SK-N-SH treated with all-trans-retinoic acid at 6 μM for 48 hours (cell line): ENCODE measurements around the gene MORF4L1.

Experiments
- ATAC-seq: fragments of 200-7000 bp; cut with Tn5 transposase; 3 replicates; pipeline ENCODE4 v1.9.1; 2020; ENCODE audit warnings: mild to moderate bottlenecking, moderate library complexity
- ARNTL ChIP-seq: fragments of 450-650 bp; formaldehyde crosslinking; IDR thresholded peaks from 2 replicates; pipeline ENCODE4 v1.5.0; 2020; ENCODE audit warnings: low read depth, mild to moderate bottlenecking, moderate library complexity, borderline replicate concordance
- BACH2 ChIP-seq: fragments of 250-450 bp; sonication (Bioruptor Pico); IDR thresholded peaks from 2 replicates; pipeline ENCODE4 v1.9.0; 2021; ENCODE audit warnings: mild to moderate bottlenecking, borderline replicate concordance
- CSDC2 ChIP-seq: fragments of 250-450 bp; sonication (Bioruptor Pico); IDR thresholded peaks from 2 replicates; pipeline ENCODE4 v1.5.0; 2020; ENCODE audit warnings: mild to moderate bottlenecking, moderate library complexity
- ESRRG ChIP-seq: fragments of 250-450 bp; sonication (Bioruptor Pico); IDR thresholded peaks from 2 replicates; pipeline ENCODE4 v1.6.1; 2021; ENCODE audit warnings: mild to moderate bottlenecking
- GLIS3 ChIP-seq: fragments of 250-450 bp; sonication (Bioruptor Pico); IDR thresholded peaks from 2 replicates; pipeline ENCODE4 v1.5.0; 2020; ENCODE audit warnings: mild to moderate bottlenecking, moderate library complexity
- ISL1 ChIP-seq: fragments of 250-450 bp; sonication (Bioruptor Pico); IDR thresholded peaks from 2 replicates; pipeline ENCODE4 v2.1.2; 2022; ENCODE audit warnings: mild to moderate bottlenecking, moderate library complexity
- OSR1 ChIP-seq: fragments of 250-450 bp; sonication (Bioruptor Pico); IDR thresholded peaks from 2 replicates; pipeline ENCODE4 v1.8.0; 2022; ENCODE audit warnings: moderate library complexity, mild to moderate bottlenecking, inconsistent platforms
- PPARA ChIP-seq: fragments of 250-450 bp; sonication (Bioruptor Pico); IDR thresholded peaks from 2 replicates; pipeline ENCODE4 v1.5.0; 2020; ENCODE audit warnings: mild to moderate bottlenecking, borderline replicate concordance
- RARB ChIP-seq: fragments of 250-450 bp; sonication (Bioruptor Pico); IDR thresholded peaks from 2 replicates; pipeline ENCODE4 v1.8.0; 2021; ENCODE audit warnings: mild to moderate bottlenecking, moderate library complexity
- SNAI2 ChIP-seq: fragments of 250-450 bp; sonication (Bioruptor Pico); IDR thresholded peaks from 2 replicates; pipeline ENCODE4 v1.5.0; 2020; ENCODE audit warnings: mild to moderate bottlenecking, moderate library complexity
- TCF4 ChIP-seq: fragments of 250-450 bp; sonication (Bioruptor Pico); IDR thresholded peaks from 2 replicates; pipeline ENCODE4 v1.8.0; 2021; ENCODE audit warnings: mild to moderate bottlenecking, moderate library complexity, borderline replicate concordance
- TOX ChIP-seq: fragments of 250-450 bp; sonication (Bioruptor Pico); IDR thresholded peaks from 2 replicates; pipeline ENCODE4 v1.8.0; 2021; ENCODE audit warnings: mild to moderate bottlenecking, moderate library complexity, borderline replicate concordance
- ZC3H10 ChIP-seq: fragments of 250-450 bp; sonication (Bioruptor Pico); IDR thresholded peaks from 2 replicates; pipeline ENCODE4 v1.5.1; 2021; ENCODE audit warnings: mild to moderate bottlenecking, moderate library complexity
- ZFP3 ChIP-seq: fragments of 250-450 bp; sonication (Bioruptor Pico); IDR thresholded peaks from 2 replicates; pipeline ENCODE4 v1.5.0; 2020; ENCODE audit warnings: mild to moderate bottlenecking, moderate library complexity
- ZFP30 ChIP-seq: fragments of 450-650 bp; formaldehyde crosslinking; IDR thresholded peaks from 2 replicates; pipeline ENCODE4 v1.5.0; 2022; ENCODE audit warnings: mild to moderate bottlenecking, moderate library complexity
- ZNF565 ChIP-seq: fragments of 450-650 bp; formaldehyde crosslinking; conservative IDR thresholded peaks from 2 replicates; pipeline ENCODE4 v1.5.0; 2020; ENCODE audit warnings: low read depth, mild to moderate bottlenecking, moderate library complexity
- ZNF70 ChIP-seq: fragments of 450-650 bp; formaldehyde crosslinking; IDR thresholded peaks from 2 replicates; pipeline ENCODE4 v1.5.0; 2020; ENCODE audit warnings: mild to moderate bottlenecking, moderate library complexity
- ZNF8 ChIP-seq: fragments of 450-650 bp; formaldehyde crosslinking; IDR thresholded peaks from 2 replicates; pipeline ENCODE4 v1.5.0; 2020; ENCODE audit warnings: mild to moderate bottlenecking, moderate library complexity
- TF ChIP-seq, protein P1 (sequence below): fragments of 250-450 bp; sonication (Bioruptor Pico); IDR thresholded peaks from 2 replicates; pipeline ENCODE4 v1.5.1; 2021; ENCODE audit warnings: mild to moderate bottlenecking, moderate library complexity
- TF ChIP-seq, protein P2 (sequence below): fragments of 250-450 bp; sonication (Bioruptor Pico); IDR thresholded peaks from 2 replicates; pipeline ENCODE4 v1.8.0; 2020; ENCODE audit warnings: mild to moderate bottlenecking, moderate library complexity, borderline replicate concordance
- TF ChIP-seq, protein P3 (sequence below): fragments of 250-450 bp; sonication (Bioruptor Pico); IDR thresholded peaks from 2 replicates; pipeline ENCODE4 v1.5.1; 2020; ENCODE audit warnings: low read depth, mild to moderate bottlenecking, moderate library complexity
- TF ChIP-seq, protein P4 (sequence below): fragments of 250-450 bp; sonication (Bioruptor Pico); IDR thresholded peaks from 2 replicates; pipeline ENCODE4 v1.8.0; 2021; ENCODE audit warnings: low read depth, mild to moderate bottlenecking, moderate library complexity, borderline replicate concordance
- TF ChIP-seq, protein P5 (sequence below): fragments of 250-450 bp; sonication (Bioruptor Pico); IDR thresholded peaks from 2 replicates; pipeline ENCODE4 v1.5.0; 2020; ENCODE audit warnings: mild to moderate bottlenecking, moderate library complexity

The MORF4L1 gene

DNA sequence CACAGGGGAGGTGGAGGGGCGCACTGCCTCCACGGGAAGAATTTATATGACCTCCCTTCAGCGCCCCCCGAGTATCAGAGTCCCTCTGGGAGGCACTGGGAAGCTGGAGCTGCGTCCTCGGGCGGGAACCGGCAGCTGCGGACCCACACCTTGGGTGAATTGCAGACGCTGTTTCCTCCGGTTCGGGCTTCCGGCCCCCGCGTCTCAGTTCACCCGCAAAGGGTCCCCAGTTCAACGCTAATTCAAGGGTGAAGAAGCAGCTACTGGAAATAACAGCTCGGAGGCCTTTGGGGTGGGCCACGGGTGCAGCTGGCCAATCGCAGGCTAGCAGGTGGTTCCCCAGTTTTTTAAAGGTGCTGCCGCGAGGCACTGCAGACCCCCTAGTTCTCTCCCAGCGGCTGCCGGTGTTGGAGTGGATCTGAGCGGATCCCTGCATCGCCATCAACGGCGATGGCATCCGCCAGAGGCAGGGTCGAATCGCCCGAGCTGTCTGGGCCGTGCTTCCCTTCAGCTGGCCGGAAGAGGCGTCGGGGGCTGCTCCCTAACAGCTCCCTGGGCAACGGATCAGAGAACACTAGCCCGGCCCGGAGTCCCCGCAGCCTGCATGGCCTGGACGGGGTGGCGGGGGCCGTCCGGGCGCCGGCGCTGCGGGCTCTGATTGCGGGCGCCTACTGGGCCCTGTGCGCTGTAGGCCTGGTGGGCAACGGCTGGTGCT is 42.0 kb upstream of the MORF4L1 start:
- ATAC-seq = no peak

DNA sequence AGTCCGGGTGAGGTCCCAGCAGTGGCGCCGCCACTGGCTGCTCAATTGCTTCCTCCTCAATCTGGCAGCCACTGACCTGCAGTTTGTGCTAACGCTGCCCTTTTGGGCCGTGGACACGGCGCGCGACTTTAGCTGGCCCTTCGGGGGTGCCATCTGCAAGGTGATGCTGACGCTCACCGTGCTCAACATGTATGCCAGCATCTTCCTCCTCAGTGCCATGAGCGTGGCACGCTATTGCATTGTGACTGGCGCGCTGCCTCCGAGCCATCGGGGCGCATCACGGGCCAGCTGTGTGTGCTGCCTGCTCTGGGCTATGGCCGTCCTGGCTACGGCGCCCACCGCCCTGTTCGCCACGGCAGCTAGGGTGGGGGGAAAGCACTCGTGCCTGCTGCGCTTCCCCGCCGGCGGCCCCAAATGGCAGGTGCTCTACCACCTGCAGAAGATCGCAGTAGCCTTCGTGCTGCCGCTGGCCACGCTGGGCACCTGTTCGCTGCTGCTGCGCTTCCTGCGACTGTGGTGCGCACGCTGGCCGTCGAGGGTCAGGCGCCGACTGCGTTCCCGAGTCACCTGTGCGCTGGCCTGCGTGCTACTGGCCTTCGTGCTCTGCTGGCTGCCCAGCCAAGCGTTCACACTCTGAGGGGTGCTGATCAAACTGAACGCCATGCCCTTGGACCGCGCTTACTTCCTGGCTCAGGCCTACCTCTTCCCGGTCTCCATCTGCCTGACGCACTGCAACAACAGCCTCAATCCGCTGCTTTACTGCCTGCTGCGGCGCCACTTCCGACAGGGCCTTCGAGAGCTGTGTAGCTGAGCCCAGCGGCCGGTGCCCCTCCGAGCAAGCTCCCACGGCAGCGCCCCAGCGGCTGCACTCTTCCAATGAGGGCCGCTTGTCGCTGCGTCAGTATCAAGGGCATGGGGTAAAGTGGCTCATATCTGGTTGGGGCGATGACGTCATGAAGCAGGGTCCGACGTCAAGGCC is 41.2 kb upstream of the MORF4L1 start:
- no peak for TF ChIP-seq CSDC2 (CRISPR knock-in tag)
- TF ChIP-seq, protein P1, sequence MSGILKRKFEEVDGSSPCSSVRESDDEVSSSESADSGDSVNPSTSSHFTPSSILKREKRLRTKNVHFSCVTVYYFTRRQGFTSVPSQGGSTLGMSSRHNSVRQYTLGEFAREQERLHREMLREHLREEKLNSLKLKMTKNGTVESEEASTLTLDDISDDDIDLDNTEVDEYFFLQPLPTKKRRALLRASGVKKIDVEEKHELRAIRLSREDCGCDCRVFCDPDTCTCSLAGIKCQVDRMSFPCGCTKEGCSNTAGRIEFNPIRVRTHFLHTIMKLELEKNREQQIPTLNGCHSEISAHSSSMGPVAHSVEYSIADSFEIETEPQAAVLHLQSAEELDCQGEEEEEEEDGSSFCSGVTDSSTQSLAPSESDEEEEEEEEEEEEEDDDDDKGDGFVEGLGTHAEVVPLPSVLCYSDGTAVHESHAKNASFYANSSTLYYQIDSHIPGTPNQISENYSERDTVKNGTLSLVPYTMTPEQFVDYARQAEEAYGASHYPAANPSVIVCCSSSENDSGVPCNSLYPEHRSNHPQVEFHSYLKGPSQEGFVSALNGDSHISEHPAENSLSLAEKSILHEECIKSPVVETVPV (CRISPR knock-in tag) = no peak
- TF ChIP-seq, protein P2, sequence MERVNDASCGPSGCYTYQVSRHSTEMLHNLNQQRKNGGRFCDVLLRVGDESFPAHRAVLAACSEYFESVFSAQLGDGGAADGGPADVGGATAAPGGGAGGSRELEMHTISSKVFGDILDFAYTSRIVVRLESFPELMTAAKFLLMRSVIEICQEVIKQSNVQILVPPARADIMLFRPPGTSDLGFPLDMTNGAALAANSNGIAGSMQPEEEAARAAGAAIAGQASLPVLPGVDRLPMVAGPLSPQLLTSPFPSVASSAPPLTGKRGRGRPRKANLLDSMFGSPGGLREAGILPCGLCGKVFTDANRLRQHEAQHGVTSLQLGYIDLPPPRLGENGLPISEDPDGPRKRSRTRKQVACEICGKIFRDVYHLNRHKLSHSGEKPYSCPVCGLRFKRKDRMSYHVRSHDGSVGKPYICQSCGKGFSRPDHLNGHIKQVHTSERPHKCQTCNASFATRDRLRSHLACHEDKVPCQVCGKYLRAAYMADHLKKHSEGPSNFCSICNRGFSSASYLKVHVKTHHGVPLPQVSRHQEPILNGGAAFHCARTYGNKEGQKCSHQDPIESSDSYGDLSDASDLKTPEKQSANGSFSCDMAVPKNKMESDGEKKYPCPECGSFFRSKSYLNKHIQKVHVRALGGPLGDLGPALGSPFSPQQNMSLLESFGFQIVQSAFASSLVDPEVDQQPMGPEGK (CRISPR knock-in tag) = no peak
- no peak for TF ChIP-seq ESRRG
- TF ChIP-seq ARNTL (CRISPR knock-in tag) = no peak
- TF ChIP-seq, protein P3, sequence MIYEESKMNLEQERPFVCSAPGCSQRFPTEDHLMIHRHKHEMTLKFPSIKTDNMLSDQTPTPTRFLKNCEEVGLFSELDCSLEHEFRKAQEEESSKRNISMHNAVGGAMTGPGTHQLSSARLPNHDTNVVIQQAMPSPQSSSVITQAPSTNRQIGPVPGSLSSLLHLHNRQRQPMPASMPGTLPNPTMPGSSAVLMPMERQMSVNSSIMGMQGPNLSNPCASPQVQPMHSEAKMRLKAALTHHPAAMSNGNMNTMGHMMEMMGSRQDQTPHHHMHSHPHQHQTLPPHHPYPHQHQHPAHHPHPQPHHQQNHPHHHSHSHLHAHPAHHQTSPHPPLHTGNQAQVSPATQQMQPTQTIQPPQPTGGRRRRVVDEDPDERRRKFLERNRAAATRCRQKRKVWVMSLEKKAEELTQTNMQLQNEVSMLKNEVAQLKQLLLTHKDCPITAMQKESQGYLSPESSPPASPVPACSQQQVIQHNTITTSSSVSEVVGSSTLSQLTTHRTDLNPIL (CRISPR knock-in tag) = no peak
- no peak for TF ChIP-seq ZFP30
- no peak for TF ChIP-seq SNAI2 (CRISPR knock-in tag)
- no peak for TF ChIP-seq TOX (CRISPR knock-in tag)
- TF ChIP-seq OSR1 (CRISPR knock-in tag) = no peak
- TF ChIP-seq ZFP3 (CRISPR knock-in tag) = no peak
- TF ChIP-seq GLIS3 = no peak
- no peak for TF ChIP-seq PPARA (CRISPR knock-in tag)
- TF ChIP-seq, protein P4, sequence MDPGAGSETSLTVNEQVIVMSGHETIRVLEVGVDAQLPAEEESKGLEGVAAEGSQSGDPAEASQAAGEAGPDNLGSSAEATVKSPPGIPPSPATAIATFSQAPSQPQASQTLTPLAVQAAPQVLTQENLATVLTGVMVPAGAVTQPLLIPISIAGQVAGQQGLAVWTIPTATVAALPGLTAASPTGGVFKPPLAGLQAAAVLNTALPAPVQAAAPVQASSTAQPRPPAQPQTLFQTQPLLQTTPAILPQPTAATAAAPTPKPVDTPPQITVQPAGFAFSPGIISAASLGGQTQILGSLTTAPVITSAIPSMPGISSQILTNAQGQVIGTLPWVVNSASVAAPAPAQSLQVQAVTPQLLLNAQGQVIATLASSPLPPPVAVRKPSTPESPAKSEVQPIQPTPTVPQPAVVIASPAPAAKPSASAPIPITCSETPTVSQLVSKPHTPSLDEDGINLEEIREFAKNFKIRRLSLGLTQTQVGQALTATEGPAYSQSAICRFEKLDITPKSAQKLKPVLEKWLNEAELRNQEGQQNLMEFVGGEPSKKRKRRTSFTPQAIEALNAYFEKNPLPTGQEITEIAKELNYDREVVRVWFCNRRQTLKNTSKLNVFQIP (CRISPR knock-in tag) = no peak
- TF ChIP-seq, protein P5, sequence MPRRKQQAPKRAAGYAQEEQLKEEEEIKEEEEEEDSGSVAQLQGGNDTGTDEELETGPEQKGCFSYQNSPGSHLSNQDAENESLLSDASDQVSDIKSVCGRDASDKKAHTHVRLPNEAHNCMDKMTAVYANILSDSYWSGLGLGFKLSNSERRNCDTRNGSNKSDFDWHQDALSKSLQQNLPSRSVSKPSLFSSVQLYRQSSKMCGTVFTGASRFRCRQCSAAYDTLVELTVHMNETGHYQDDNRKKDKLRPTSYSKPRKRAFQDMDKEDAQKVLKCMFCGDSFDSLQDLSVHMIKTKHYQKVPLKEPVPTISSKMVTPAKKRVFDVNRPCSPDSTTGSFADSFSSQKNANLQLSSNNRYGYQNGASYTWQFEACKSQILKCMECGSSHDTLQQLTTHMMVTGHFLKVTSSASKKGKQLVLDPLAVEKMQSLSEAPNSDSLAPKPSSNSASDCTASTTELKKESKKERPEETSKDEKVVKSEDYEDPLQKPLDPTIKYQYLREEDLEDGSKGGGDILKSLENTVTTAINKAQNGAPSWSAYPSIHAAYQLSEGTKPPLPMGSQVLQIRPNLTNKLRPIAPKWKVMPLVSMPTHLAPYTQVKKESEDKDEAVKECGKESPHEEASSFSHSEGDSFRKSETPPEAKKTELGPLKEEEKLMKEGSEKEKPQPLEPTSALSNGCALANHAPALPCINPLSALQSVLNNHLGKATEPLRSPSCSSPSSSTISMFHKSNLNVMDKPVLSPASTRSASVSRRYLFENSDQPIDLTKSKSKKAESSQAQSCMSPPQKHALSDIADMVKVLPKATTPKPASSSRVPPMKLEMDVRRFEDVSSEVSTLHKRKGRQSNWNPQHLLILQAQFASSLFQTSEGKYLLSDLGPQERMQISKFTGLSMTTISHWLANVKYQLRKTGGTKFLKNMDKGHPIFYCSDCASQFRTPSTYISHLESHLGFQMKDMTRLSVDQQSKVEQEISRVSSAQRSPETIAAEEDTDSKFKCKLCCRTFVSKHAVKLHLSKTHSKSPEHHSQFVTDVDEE (CRISPR knock-in tag) = no peak
- no peak for TF ChIP-seq RARB
- no peak for TF ChIP-seq ZC3H10
- no peak for TF ChIP-seq TCF4 (CRISPR knock-in tag)
- TF ChIP-seq ISL1 = no peak
- TF ChIP-seq ZNF70 (CRISPR knock-in tag) = no peak
- TF ChIP-seq, all 23 proteins: peak for 0

More for the DNA sequence above, 42.0 kb upstream of the MORF4L1 start:
- no peak for TF ChIP-seq ZNF8 (CRISPR knock-in tag)
- TF ChIP-seq RARB = no peak
- TF ChIP-seq ARNTL (CRISPR knock-in tag) = no peak
- no peak for TF ChIP-seq CSDC2 (CRISPR knock-in tag)
- TF ChIP-seq SNAI2 (CRISPR knock-in tag) = no peak
- TF ChIP-seq ZFP30 = no peak
- TF ChIP-seq PPARA (CRISPR knock-in tag) = no peak
- TF ChIP-seq ZNF565 (CRISPR knock-in tag) = no peak
- TF ChIP-seq, protein P1 (CRISPR knock-in tag) = no peak
- TF ChIP-seq OSR1 (CRISPR knock-in tag) = no peak
- TF ChIP-seq BACH2 (CRISPR knock-in tag) = no peak
- TF ChIP-seq ZC3H10 = no peak
- TF ChIP-seq, protein P3 (CRISPR knock-in tag) = no peak
- no peak for TF ChIP-seq ZFP3 (CRISPR knock-in tag)

More for the DNA sequence above, 41.2 kb upstream of the MORF4L1 start:
- no peak; the same call in 2 of the 3 replicates for ATAC-seq
